ENCODE results near the gene ALDH1A3. TPM values are rescaled to one million over a fixed set of nuclear protein-coding genes. Genes with fewer than 3 reads are reported as not detected.

The ALDH1A3 gene
- total and polyA plus RNA-seq, 7 experiments from 2014 or later: not detected

DNA sequence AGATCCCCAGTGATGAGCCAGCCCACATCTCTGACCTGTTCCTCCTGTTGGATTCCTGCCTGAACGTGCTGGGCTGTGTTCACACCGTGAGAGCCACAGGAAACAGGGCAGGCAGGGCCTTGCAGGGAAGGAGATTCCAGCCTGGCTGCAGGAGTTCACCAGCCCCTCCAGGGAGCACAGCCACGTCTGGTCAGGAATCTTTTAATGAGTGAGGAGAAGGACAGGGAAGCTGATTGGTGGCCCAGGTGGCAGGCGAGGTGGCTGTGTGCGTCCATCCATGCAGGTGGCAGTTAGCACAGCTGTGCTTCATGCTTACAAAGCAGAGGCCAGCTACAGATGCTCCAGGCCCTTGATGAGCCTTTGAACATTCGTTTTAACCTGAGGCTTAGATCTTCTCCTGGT, 50.0 kb downstream of the ALDH1A3 start:
- H3K27me3 ChIP-seq (ENCODE audit: control insufficient read depth in 2 of 2, insufficient read depth in 2 of 2, low read length in 2 of 2): no peaks in the 10 kb centered on the region
- H3K4me1 Mint-ChIP-seq: peaks cover 0 to 1% (median 0%) of the 10 kb centered on the region in 7 donors
- no peak overlapping the region for H3K27ac Mint-ChIP-seq
- ChIA-PET POLR2A (no interaction called here), CTCF (no interaction called here)
- peaks cover 0 to 17% (median 12%) of the 10 kb centered on the region in 5 donors for H3K27me3 Mint-ChIP-seq
- H3K4me1 ChIP-seq (ENCODE audit: control insufficient read depth in 2 of 2, insufficient read depth in 2 of 2, low read length in 2 of 2): no peaks in the 10 kb centered on the region
- H3K9me3 ChIP-seq (ENCODE audit: control insufficient read depth in 2 of 3, low read length in 3 of 3): no peaks in the 10 kb centered on the region
- intact Hi-C loops (cut with micrococcal nuclease): loop anchor here in 1 of 2 donors (10.0 kb wide), 1 partner anchor 345 kb away; the partner anchor contains the start of gene SELENOS
- no peaks in the 10 kb centered on the region for H3K36me3 ChIP-seq (ENCODE audit: control insufficient read depth in 2 of 3, insufficient read depth in 3 of 3, low read length in 3 of 3)
- H3K9me3 Mint-ChIP-seq: peaks cover 0 to 2% (median 0%) of the 10 kb centered on the region in 11 donors
- ATAC-seq (no peak), DNase-seq (no peak)
- H3K36me3 Mint-ChIP-seq: no peaks in the 10 kb centered on the region
- H3K4me3 ChIP-seq (ENCODE audit: low read length): no peak overlapping the region
- no peak overlapping the region for H3K27ac ChIP-seq (ENCODE audit: low read depth, low read length)
- no peak overlapping the region for H3K4me3 Mint-ChIP-seq

DNA sequence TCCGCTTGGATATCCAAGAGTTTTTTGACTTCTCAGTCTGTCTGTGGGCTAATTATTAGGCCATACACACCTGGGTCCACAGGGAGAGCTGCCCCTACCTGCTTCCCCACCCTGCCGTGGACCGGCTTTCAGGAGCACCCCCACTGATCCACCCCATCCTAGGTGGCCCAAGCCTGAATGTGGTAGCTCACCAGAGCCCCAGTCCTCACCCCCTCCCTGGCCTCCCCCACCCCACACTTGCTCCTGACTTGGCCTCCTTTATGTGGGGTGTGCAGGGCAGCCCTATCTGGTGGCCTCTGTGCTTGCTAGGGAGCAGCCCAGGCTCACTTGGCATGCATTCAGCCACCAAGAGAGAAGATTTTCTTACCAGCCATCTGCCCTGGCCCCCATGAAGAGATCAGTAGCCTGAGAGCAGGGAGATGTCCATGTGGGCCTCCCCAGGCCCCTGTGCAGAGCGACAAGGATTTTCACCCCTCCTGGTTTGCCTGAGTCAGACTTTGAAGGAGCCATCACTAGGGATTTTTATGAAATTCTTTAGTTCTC, 50.7 kb downstream of the ALDH1A3 start:
- Histone ChIP-seq H3K9me3 (ENCODE audit: control insufficient read depth in 2 of 3, low read length in 3 of 3) (no peaks in the 10 kb centered on the region), H3K4me1 (ENCODE audit: control insufficient read depth in 2 of 2, insufficient read depth in 2 of 2, low read length in 2 of 2) (no peaks in the 10 kb centered on the region), H3K36me3 (ENCODE audit: control insufficient read depth in 2 of 3, insufficient read depth in 3 of 3, low read length in 3 of 3) (no peaks in the 10 kb centered on the region), H3K27me3 (ENCODE audit: control insufficient read depth in 2 of 2, insufficient read depth in 2 of 2, low read length in 2 of 2) (no peaks in the 10 kb centered on the region), H3K4me3 (ENCODE audit: low read length) (no peak overlapping the region), H3K27ac (ENCODE audit: low read depth, low read length) (no peak overlapping the region)
- CTCF ChIA-PET: no interaction called here
- intact Hi-C loops (cut with micrococcal nuclease): no loop called here
- POLR2A ChIA-PET: no interaction called here
- Mint-ChIP-seq H3K27ac (no peak overlapping the region), H3K9me3 (peaks cover 0 to 2% (median 0%) of the 10 kb centered on the region in 11 donors), H3K27me3 (peaks cover 3 to 16% (median 10%) of the 10 kb centered on the region in 5 donors), H3K36me3 (no peaks in the 10 kb centered on the region), H3K4me3 (no peak overlapping the region), H3K4me1 (peaks cover 0 to 1% (median 0%) of the 10 kb centered on the region in 7 donors)
- DNase-seq: no peak
- ATAC-seq: no peak

DNA sequence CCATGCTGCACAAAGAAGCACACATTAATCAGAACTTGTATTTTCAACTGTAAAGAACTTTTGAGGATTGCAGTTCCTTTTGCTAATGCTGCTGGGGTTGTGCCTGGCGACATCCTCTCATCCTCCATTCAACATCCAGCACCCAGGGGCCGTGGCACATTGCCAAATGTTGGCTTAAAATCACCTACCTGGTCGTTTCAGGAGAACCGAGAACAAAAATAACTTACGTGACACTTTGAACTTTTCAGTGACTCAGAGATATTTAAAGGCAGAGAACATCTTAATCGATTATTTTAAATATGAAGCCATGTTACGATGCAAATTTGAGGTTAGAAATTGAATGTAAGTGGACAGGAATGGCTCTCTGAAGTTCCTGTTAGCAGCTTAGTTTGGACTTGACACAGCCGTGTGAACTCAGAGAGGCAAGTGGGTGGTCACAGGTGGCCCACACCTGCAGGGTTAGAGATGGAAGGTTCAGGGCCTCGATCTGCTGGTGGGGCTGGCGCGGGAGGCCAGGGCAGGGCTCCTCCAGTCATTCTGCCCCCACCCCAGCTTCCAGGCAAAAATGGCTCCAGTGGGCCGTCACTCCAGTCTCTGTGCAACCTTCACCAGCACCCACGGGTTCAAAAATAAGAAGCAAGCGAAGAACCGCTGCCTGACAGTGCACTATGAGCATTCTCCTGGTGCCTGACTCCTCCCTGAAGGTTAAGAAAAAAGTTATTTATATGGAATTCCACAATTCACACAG, 51.7 kb downstream of the ALDH1A3 start:
- no peaks in the 10 kb centered on the region for H3K36me3 Mint-ChIP-seq
- Histone ChIP-seq H3K4me3 (ENCODE audit: low read length) (no peak overlapping the region), H3K27me3 (ENCODE audit: control insufficient read depth in 2 of 2, insufficient read depth in 2 of 2, low read length in 2 of 2) (no peaks in the 10 kb centered on the region), H3K4me1 (ENCODE audit: control insufficient read depth in 2 of 2, insufficient read depth in 2 of 2, low read length in 2 of 2) (no peaks in the 10 kb centered on the region), H3K36me3 (ENCODE audit: control insufficient read depth in 2 of 3, insufficient read depth in 3 of 3, low read length in 3 of 3) (no peaks in the 10 kb centered on the region), H3K27ac (ENCODE audit: low read depth, low read length) (no peak overlapping the region), H3K9me3 (ENCODE audit: control insufficient read depth in 2 of 3, low read length in 3 of 3) (no peaks in the 10 kb centered on the region)
- no peak for DNase-seq
- peaks cover 0 to 1% (median 0%) of the 10 kb centered on the region in 7 donors for H3K4me1 Mint-ChIP-seq
- peaks cover 3 to 11% (median 10%) of the 10 kb centered on the region in 5 donors for H3K27me3 Mint-ChIP-seq
- ChIA-PET CTCF (no interaction called here), POLR2A (no interaction called here)
- H3K27ac Mint-ChIP-seq: no peak overlapping the region
- ATAC-seq: no peak
- H3K4me3 Mint-ChIP-seq: no peak overlapping the region
- peaks cover 0 to 2% (median 0%) of the 10 kb centered on the region in 11 donors for H3K9me3 Mint-ChIP-seq
- intact Hi-C loops (cut with micrococcal nuclease): no loop called here

DNA sequence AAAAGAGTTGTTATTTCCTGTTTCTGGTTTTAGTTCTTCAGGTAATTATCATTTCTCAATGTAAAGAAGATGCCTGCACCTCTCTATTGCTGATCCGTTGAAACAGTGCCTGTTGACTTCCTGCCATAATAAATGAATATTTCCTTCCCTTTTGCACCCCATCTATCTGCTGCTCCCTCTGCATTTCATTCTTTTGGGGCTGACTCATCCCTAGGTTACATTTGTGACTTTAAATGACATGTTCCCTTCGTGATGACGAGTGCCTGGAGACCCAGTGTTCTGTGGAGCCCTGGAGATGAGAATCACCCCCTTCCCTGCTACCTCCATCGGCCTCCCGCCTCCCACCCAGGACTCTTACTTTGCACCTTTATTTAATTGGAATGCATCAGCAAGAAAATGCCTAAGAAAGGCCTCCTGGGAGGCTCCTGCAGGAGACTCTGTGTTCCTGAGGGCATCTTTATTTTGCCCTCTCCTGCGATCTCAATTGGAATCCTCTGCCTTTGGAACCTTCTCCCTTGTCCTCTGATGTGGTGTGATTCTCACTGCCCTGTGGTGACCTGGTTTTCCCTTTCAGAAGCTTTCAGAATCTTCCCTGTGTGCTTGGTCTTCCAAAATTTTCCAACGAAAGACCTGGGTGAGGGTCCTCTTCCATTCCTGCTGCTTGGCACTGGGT, 53.2 kb downstream of the ALDH1A3 start:
- H3K4me1 Mint-ChIP-seq: peaks cover 0 to 1% (median 0%) of the 10 kb centered on the region in 7 donors
- DNase-seq: no peak
- peaks cover 0 to 2% (median 0%) of the 10 kb centered on the region in 11 donors for H3K9me3 Mint-ChIP-seq
- peaks cover 3 to 11% (median 5%) of the 10 kb centered on the region in 5 donors for H3K27me3 Mint-ChIP-seq
- ChIA-PET CTCF (no interaction called here), POLR2A (no interaction called here)
- no peak for ATAC-seq
- H3K27ac ChIP-seq (ENCODE audit: low read depth, low read length): no peak overlapping the region
- no peak overlapping the region for H3K27ac Mint-ChIP-seq
- no peaks in the 10 kb centered on the region for H3K4me1 ChIP-seq (ENCODE audit: control insufficient read depth in 2 of 2, insufficient read depth in 2 of 2, low read length in 2 of 2)
- no peaks in the 10 kb centered on the region for H3K27me3 ChIP-seq (ENCODE audit: control insufficient read depth in 2 of 2, insufficient read depth in 2 of 2, low read length in 2 of 2)
- H3K36me3 Mint-ChIP-seq: no peaks in the 10 kb centered on the region
- no peak overlapping the region for H3K4me3 Mint-ChIP-seq
- H3K9me3 ChIP-seq (ENCODE audit: control insufficient read depth in 2 of 3, low read length in 3 of 3): no peaks in the 10 kb centered on the region
- H3K4me3 ChIP-seq (ENCODE audit: low read length): no peak overlapping the region
- intact Hi-C loops (cut with micrococcal nuclease): no loop called here
- no peaks in the 10 kb centered on the region for H3K36me3 ChIP-seq (ENCODE audit: control insufficient read depth in 2 of 3, insufficient read depth in 3 of 3, low read length in 3 of 3)

DNA sequence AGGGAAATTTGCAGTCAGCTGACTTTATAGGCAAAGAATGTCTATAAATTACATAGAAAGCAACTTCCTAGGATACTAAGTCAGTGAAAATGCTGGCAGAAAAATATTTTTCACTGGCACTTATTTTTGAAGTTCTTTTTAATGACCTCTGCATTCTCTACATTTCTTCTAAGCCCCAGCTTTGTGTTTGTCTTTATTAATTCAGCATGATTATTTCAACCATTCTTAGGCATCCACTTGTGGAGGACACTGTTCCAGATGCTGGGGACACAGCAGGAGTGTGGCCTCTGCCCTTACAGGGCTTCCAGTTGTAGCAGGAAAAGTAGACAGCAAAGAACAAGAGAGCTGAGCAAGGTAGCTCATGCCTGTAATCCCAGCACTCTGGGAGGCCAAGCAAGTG, 54.5 kb downstream of the ALDH1A3 start:
- H3K36me3 Mint-ChIP-seq: no peaks in the 10 kb centered on the region
- DNase-seq: no peak
- peaks cover 3 to 7% (median 5%) of the 10 kb centered on the region in 5 donors for H3K27me3 Mint-ChIP-seq
- no peak for ATAC-seq
- peaks cover 0 to 2% (median 0%) of the 10 kb centered on the region in 11 donors for H3K9me3 Mint-ChIP-seq
- no peak overlapping the region for H3K27ac ChIP-seq (ENCODE audit: low read depth, low read length)
- peaks cover 0 to 1% (median 0%) of the 10 kb centered on the region in 7 donors for H3K4me1 Mint-ChIP-seq
- intact Hi-C loops (cut with micrococcal nuclease): no loop called here
- H3K4me1 ChIP-seq (ENCODE audit: control insufficient read depth in 2 of 2, insufficient read depth in 2 of 2, low read length in 2 of 2): no peaks in the 10 kb centered on the region
- H3K36me3 ChIP-seq (ENCODE audit: control insufficient read depth in 2 of 3, insufficient read depth in 3 of 3, low read length in 3 of 3): no peaks in the 10 kb centered on the region
- no peak overlapping the region for H3K27ac Mint-ChIP-seq
- ChIA-PET POLR2A (no interaction called here), CTCF (interaction anchor here (0.7 kb wide), 1 partner anchor 487 kb away, joined by 3 read pairs; no protein-coding TSS in a partner anchor)
- no peaks in the 10 kb centered on the region for H3K27me3 ChIP-seq (ENCODE audit: control insufficient read depth in 2 of 2, insufficient read depth in 2 of 2, low read length in 2 of 2)
- no peaks in the 10 kb centered on the region for H3K9me3 ChIP-seq (ENCODE audit: control insufficient read depth in 2 of 3, low read length in 3 of 3)
- no peak overlapping the region for H3K4me3 ChIP-seq (ENCODE audit: low read length)
- no peak overlapping the region for H3K4me3 Mint-ChIP-seq

DNA sequence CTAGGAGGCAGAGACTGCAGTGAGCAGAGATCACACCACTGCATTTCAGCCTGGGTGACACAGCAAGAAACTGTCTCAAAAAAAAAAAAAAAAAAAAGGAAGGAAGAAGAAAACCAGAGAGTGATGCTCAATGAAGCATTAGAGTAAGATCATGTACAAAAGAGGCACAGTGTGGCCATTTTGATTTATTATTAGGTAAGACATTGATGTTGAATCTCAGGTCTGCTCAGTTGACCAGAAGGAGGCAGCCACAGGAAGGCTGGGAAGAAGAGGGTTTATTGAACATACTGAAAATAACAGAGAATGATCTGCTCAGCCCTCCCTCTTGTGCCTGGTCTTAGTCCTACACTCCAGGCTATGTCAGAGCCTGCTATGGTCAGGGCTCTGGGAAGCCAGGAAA, 55.1 kb downstream of the ALDH1A3 start:
- ChIA-PET CTCF (interaction anchor here (0.6 kb wide), 1 partner anchor 8 kb away, joined by 4 read pairs; no protein-coding TSS in a partner anchor), POLR2A (no interaction called here)
- Mint-ChIP-seq H3K9me3 (peaks cover 0 to 2% (median 0%) of the 10 kb centered on the region in 11 donors), H3K4me1 (no peaks in the 10 kb centered on the region), H3K27ac (no peak overlapping the region), H3K4me3 (no peak overlapping the region), H3K36me3 (no peaks in the 10 kb centered on the region), H3K27me3 (peaks cover 3 to 7% (median 5%) of the 10 kb centered on the region in 5 donors)
- peak; percentile 49 for ATAC-seq
- no peak overlapping the region for H3K4me3 ChIP-seq (ENCODE audit: low read length)
- H3K36me3 ChIP-seq (ENCODE audit: control insufficient read depth in 2 of 3, insufficient read depth in 3 of 3, low read length in 3 of 3): no peaks in the 10 kb centered on the region
- no peaks in the 10 kb centered on the region for H3K9me3 ChIP-seq (ENCODE audit: control insufficient read depth in 2 of 3, low read length in 3 of 3)
- no peak for DNase-seq
- no peaks in the 10 kb centered on the region for H3K27me3 ChIP-seq (ENCODE audit: control insufficient read depth in 2 of 2, insufficient read depth in 2 of 2, low read length in 2 of 2)
- H3K4me1 ChIP-seq (ENCODE audit: control insufficient read depth in 2 of 2, insufficient read depth in 2 of 2, low read length in 2 of 2): no peaks in the 10 kb centered on the region
- H3K27ac ChIP-seq (ENCODE audit: low read depth, low read length): no peak overlapping the region
- intact Hi-C loops (cut with micrococcal nuclease): no loop called here

All from naive thymus-derived CD4-positive, alpha-beta T cell (primary cell).